ENCODE results near the gene CHPF2. TPM values are rescaled to one million over a fixed set of nuclear protein-coding genes. Genes with fewer than 3 reads are reported as not detected.

CHPF2 gene
- total RNA-seq (2014; rRNA removed; shearing (Covaris generic); ENCODE audit: low replicate concordance): 15.4 and 26.5 TPM in 2 replicates

GRCh38 chr7:151232091-151232916, at the start of gene CHPF2:
TSS of gene CHPF2 (plus strand) at chr7:151232483. CDS start at chr7:151234012, 1,529 bp downstream.
- Histone ChIP-seq H3K4me3 (peak within 1 kb of the TSS; percentile 85), H3K9me3 (no peaks in the 10 kb centered on the region), H3K27me3 (no peaks in the 10 kb centered on the region), H3K36me3 (peaks cover 7% of the 10 kb centered on the region)
- peak; percentile 88 for DNase-seq

- H3K9me3 ChIP-seq: no peaks in the 10 kb centered on the region
- no peaks in the 10 kb centered on the region for H3K36me3 ChIP-seq
- H3K4me3 ChIP-seq: no peak overlapping the region
- DNase-seq: no peak
- no peaks in the 10 kb centered on the region for H3K27me3 ChIP-seq
Measured at GRCh38 chr7:151185762-151186639, 46.3 kb upstream of the CHPF2 start.

- H3K36me3 ChIP-seq: no peaks in the 10 kb centered on the region
- H3K27me3 ChIP-seq: no peaks in the 10 kb centered on the region
- no peaks in the 10 kb centered on the region for H3K9me3 ChIP-seq
- H3K4me3 ChIP-seq: no peak within 1 kb of the TSS
- DNase-seq: no peak
Measured at GRCh38 chr7:151186640-151187408, 45.5 kb upstream of the CHPF2 start, which contains the start of gene ASB10. TSS of gene ASB10 (minus strand) at chr7:151187250. CDS start at chr7:151187130, 120 bp downstream.

GRCh38 chr7:151187409-151188251, 44.7 kb upstream of the CHPF2 start:
- Histone ChIP-seq H3K9me3 (no peaks in the 10 kb centered on the region), H3K27me3 (no peaks in the 10 kb centered on the region), H3K36me3 (no peaks in the 10 kb centered on the region), H3K4me3 (no peak overlapping the region)
- no peak for DNase-seq

GRCh38 chr7:151188252-151188542, 44.1 kb upstream of the CHPF2 start:
- DNase-seq: no peak
- Histone ChIP-seq H3K4me3 (no peak overlapping the region), H3K9me3 (no peaks in the 10 kb centered on the region), H3K36me3 (no peaks in the 10 kb centered on the region), H3K27me3 (no peaks in the 10 kb centered on the region)

- no peak for DNase-seq
- H3K27me3 ChIP-seq: no peaks in the 10 kb centered on the region
- no peaks in the 10 kb centered on the region for H3K36me3 ChIP-seq
- H3K9me3 ChIP-seq: no peaks in the 10 kb centered on the region
- no peak overlapping the region for H3K4me3 ChIP-seq
Measured at GRCh38 chr7:151189038-151189437, 43.2 kb upstream of the CHPF2 start.

GRCh38 chr7:151191544-151191943, 40.7 kb upstream of the CHPF2 start:
- no peak overlapping the region for H3K4me3 ChIP-seq
- H3K36me3 ChIP-seq: no peaks in the 10 kb centered on the region
- H3K27me3 ChIP-seq: no peaks in the 10 kb centered on the region
- no peak for DNase-seq
- H3K9me3 ChIP-seq: no peaks in the 10 kb centered on the region

GRCh38 chr7:151192002-151192539, 40.2 kb upstream of the CHPF2 start:
- H3K9me3 ChIP-seq: no peaks in the 10 kb centered on the region
- no peaks in the 10 kb centered on the region for H3K36me3 ChIP-seq
- no peak for DNase-seq
- H3K27me3 ChIP-seq: no peaks in the 10 kb centered on the region
- H3K4me3 ChIP-seq: no peak overlapping the region

- DNase-seq: no peak
- no peak overlapping the region for H3K4me3 ChIP-seq
- H3K27me3 ChIP-seq: no peaks in the 10 kb centered on the region
- no peaks in the 10 kb centered on the region for H3K36me3 ChIP-seq
- no peaks in the 10 kb centered on the region for H3K9me3 ChIP-seq
Measured at GRCh38 chr7:151193203-151193978, 38.9 kb upstream of the CHPF2 start.

GRCh38 chr7:151194188-151194587, 38.1 kb upstream of the CHPF2 start:
- no peak for DNase-seq
- H3K27me3 ChIP-seq: no peaks in the 10 kb centered on the region

GRCh38 chr7:151195616-151196450, 36.5 kb upstream of the CHPF2 start:
- Histone ChIP-seq H3K4me3 (no peak overlapping the region), H3K9me3 (no peaks in the 10 kb centered on the region), H3K27me3 (no peaks in the 10 kb centered on the region), H3K36me3 (no peaks in the 10 kb centered on the region)
- DNase-seq: no peak

More at GRCh38 chr7:151194188-151194587, 38.1 kb upstream of the CHPF2 start:
- no peaks in the 10 kb centered on the region for H3K9me3 ChIP-seq
- H3K4me3 ChIP-seq: no peak overlapping the region
- H3K36me3 ChIP-seq: no peaks in the 10 kb centered on the region

- Histone ChIP-seq H3K9me3 (no peaks in the 10 kb centered on the region), H3K36me3 (no peaks in the 10 kb centered on the region), H3K4me3 (no peak overlapping the region), H3K27me3 (no peaks in the 10 kb centered on the region)
- no peak for DNase-seq
Measured at GRCh38 chr7:151197932-151198331, 34.4 kb upstream of the CHPF2 start.

GRCh38 chr7:151198945-151199848, 33.1 kb upstream of the CHPF2 start:
- no peaks in the 10 kb centered on the region for H3K27me3 ChIP-seq
- H3K9me3 ChIP-seq: no peaks in the 10 kb centered on the region
- no peaks in the 10 kb centered on the region for H3K36me3 ChIP-seq
- no peak for DNase-seq
- H3K4me3 ChIP-seq: no peak overlapping the region

Measured in MG63 (cell line).